Fibroblast of pulmonary artery (primary cell): ENCODE results near the gene GPR37L1.
A peak's percentile ranks its signal among the peaks of the same experiment; 100 is the strongest.

Experiments
- DNase-seq: peaks from one replicate; pipeline ENCODE4 v3.0.0-alpha.2; 2010; ENCODE audit warnings: low read depth
- H3K4me3 ChIP-seq: replicated peaks from 2 replicates; pipeline ENCODE4 v1.5.1; 2011; ENCODE audit warnings: low read depth, mild to moderate bottlenecking, control low read depth, low read length, moderate library complexity
- TF ChIP-seq, protein P1 (sequence below): IDR thresholded peaks from 2 replicates; pipeline ENCODE4 v1.5.1; 2011; ENCODE audit warnings: mild to moderate bottlenecking, control low read depth, low read length, inconsistent platforms; ENCODE audit errors: missing control alignments

The GPR37L1 gene, protein sequence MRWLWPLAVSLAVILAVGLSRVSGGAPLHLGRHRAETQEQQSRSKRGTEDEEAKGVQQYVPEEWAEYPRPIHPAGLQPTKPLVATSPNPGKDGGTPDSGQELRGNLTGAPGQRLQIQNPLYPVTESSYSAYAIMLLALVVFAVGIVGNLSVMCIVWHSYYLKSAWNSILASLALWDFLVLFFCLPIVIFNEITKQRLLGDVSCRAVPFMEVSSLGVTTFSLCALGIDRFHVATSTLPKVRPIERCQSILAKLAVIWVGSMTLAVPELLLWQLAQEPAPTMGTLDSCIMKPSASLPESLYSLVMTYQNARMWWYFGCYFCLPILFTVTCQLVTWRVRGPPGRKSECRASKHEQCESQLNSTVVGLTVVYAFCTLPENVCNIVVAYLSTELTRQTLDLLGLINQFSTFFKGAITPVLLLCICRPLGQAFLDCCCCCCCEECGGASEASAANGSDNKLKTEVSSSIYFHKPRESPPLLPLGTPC

DNA sequence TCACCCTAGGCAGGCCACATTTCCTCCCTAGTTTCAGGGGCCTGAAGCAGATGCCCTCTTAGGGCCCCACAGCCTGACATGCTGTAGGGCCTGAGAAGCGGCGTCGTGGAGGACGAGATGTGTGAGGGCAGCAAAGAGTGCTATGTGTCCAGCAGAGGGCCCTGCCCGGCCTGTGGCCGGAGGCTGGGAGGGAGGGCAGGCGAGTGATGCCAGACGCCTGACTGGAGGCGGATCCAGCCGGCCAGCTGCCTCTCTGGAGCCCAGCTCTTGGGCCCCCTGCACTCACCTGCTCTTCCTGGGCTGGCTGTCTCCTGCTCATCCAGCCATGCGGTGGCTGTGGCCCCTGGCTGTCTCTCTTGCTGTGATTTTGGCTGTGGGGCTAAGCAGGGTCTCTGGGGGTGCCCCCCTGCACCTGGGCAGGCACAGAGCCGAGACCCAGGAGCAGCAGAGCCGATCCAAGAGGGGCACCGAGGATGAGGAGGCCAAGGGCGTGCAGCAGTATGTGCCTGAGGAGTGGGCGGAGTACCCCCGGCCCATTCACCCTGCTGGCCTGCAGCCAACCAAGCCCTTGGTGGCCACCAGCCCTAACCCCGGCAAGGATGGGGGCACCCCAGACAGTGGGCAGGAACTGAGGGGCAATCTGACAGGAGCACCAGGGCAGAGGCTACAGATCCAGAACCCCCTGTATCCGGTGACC lies at the start of gene GPR37L1:
GPR37L1 (plus strand) TSS at position 279 of the 697 bp plus-strand sequence; CDS start at position 326, 47 bp downstream.
- TF ChIP-seq, protein P1, sequence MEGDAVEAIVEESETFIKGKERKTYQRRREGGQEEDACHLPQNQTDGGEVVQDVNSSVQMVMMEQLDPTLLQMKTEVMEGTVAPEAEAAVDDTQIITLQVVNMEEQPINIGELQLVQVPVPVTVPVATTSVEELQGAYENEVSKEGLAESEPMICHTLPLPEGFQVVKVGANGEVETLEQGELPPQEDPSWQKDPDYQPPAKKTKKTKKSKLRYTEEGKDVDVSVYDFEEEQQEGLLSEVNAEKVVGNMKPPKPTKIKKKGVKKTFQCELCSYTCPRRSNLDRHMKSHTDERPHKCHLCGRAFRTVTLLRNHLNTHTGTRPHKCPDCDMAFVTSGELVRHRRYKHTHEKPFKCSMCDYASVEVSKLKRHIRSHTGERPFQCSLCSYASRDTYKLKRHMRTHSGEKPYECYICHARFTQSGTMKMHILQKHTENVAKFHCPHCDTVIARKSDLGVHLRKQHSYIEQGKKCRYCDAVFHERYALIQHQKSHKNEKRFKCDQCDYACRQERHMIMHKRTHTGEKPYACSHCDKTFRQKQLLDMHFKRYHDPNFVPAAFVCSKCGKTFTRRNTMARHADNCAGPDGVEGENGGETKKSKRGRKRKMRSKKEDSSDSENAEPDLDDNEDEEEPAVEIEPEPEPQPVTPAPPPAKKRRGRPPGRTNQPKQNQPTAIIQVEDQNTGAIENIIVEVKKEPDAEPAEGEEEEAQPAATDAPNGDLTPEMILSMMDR: peak; percentile 52
- H3K4me3 ChIP-seq: no peak within 1 kb of the TSS
- DNase-seq: peak; percentile 53

DNA sequence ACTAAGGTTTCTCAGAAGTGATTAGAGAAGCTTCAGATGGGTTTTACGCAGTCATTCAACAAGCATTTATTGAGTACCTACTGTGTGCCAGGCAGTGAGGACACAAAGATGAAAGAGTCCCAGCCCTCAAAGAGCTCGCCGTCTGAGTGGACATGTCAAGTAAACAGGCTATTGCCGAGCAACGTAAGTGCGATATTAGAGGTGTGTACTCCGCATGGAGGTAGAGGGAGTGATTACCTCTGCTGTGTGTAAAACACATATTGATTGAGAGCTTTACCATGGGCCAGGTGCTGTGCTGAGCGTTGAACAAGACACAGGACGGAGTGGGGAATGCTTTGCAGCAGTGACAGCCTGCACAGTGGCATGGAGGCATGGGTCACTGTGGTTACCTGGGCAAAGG lies 49.5 kb upstream of the GPR37L1 start:
- TF ChIP-seq, protein P1: no peak
- H3K4me3 ChIP-seq: no peak overlapping the region
- DNase-seq: no peak

DNA sequence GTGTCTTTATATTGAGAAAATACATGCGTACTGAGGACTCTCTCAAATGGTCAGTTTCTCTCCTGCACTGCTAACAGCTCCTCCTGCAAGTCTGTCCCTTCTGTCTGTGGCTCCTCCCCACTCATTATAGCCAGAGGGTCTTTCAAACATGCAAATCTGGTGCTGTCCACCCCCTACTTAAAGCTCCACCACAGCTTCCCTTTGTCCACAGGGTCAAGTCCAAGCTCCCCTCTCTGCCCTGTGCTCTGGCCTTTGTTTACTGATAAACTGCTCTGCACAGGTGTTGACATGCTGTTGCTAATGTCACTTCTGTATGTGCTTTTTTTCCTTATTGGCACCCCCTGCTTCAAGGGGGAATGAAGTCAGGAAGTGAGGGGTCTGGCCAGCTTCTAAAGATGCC lies 47.7 kb upstream of the GPR37L1 start:
- H3K4me3 ChIP-seq: no peak overlapping the region
- TF ChIP-seq, protein P1: no peak
- no peak for DNase-seq

DNA sequence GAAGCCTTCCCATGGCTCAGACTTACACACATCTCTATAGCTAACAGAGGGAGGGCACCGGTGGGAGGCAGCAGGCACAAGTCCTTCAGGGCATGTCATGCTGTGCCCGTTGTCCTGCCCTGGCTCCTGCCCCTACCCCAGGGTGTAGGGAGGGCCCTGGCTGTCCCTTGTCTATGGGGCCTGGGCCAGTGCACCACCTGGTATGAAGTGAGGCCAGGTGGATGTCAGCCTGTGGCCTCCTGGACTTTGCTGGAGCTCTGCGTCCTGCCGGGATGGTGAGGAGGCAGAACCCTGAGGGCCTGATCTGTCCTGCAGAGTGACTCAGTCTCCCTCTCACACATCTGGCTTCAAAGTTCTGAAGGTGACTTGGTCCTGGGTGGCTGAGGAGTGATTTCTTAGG lies 47.3 kb upstream of the GPR37L1 start:
- TF ChIP-seq, protein P1: no peak
- no peak for DNase-seq
- H3K4me3 ChIP-seq: no peak overlapping the region

DNA sequence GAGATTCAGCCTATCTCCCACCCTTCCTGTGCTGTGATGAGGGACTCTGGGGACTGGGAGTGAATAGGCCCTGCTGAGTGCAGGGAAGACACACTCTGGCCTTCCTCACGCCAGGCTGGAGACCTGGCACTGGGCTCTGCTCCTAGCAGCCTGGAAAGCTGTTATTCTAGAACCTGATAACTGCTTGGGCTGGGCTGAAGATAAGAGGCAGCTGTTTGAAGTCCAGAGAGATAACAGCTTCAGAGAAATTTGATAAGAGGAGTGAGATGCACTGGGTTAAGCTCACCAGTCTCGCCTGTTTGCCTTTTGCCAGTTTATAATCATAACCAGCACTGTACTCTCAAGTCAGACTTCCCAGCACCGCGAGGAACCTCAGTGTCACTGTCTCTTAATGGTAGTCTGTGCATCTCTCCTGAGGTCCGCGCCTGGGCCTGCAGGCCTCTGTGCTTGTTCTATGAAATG lies 46.6 kb upstream of the GPR37L1 start:
- H3K4me3 ChIP-seq: no peak overlapping the region
- TF ChIP-seq, protein P1: no peak

DNA sequence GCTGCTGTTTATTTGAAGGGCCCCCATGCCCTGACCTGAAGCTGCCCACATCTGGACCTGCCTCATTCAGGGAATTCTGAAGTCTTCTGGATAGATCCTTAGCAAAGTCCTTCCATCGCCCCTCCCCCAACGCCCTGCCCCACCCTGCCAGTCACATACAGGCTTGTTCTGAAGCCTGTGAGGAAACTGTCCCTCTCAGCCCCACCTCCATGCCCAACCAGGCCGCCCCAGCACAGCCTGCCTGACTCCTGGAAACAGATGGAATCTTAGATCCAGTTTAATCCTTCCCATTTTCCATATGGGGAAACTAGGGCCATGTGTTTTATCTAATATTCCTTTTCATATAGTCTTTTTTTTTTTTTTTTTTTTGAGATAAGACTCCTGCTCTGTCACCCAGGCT lies 44.5 kb upstream of the GPR37L1 start:
- no peak for DNase-seq
- TF ChIP-seq, protein P1: no peak

More for the DNA sequence above, 46.6 kb upstream of the GPR37L1 start:
- no peak for DNase-seq

More for the DNA sequence above, 44.5 kb upstream of the GPR37L1 start:
- H3K4me3 ChIP-seq: no peak overlapping the region
